ENCODE results near the gene IBA57. TPM values are rescaled to one million over a fixed set of nuclear protein-coding genes. Genes with fewer than 3 reads are reported as not detected.

Gene IBA57
- total RNA-seq, 1 donor from 2014 or later = 14.5 TPM

DNA sequence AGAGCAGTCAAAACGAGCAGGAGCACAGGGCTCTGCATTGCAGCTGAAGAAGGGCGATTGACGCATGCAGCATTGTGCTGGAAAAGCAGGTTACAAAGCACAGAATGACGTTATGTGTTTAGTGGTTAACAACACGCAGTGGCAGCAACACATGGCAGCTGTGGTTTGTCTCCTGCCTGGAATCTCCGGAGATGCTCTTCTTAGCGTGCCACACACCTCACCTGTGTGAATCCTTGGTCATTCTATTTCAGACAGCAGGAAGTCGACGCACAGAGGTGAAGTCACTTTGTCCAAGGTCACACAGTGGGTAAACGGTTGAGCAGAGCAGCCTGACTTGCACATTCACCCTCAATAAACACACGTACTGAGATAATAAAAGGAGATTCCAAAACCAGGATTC, 56.9 kb downstream of the IBA57 start:
- no peak for TF ChIP-seq CTCF (IDR thresholded peaks at IDR 0.05)
- Mint-ChIP-seq H3K27ac (no peak overlapping the region), H3K27me3 (no peaks in the 10 kb centered on the region), H3K9me3 (no peaks in the 10 kb centered on the region), H3K4me1 (no peaks in the 10 kb centered on the region), H3K4me3 (no peak overlapping the region), H3K36me3 (ENCODE audit: low read depth) (peaks cover 32% of the 10 kb centered on the region)
- ChIA-PET CTCF (interaction anchor here (0.6 kb wide), 1 partner anchor 129 kb away, joined by 3 read pairs; no protein-coding TSS in a partner anchor), POLR2A (no interaction called here)
- DNase-seq (no peak), ATAC-seq (ENCODE audit: low read depth) (no peak)
- intact Hi-C loops (cut with micrococcal nuclease) = no loop called here

GRCh38 chr1:228224198-228225164, 58.9 kb downstream of the IBA57 start:
- H3K27me3 Mint-ChIP-seq = no peaks in the 10 kb centered on the region
- H3K4me1 Mint-ChIP-seq = no peaks in the 10 kb centered on the region
- CTCF ChIA-PET = interaction anchor here (1.2 kb wide), 1 partner anchor 277 kb away, joined by 3 read pairs; no protein-coding TSS in a partner anchor
- no peak for TF ChIP-seq CTCF (IDR thresholded peaks at IDR 0.05)
- no peaks in the 10 kb centered on the region for H3K9me3 Mint-ChIP-seq
- DNase-seq (no peak), ATAC-seq (ENCODE audit: low read depth) (no peak)
- POLR2A ChIA-PET = no interaction called here
- H3K27ac Mint-ChIP-seq = no peak overlapping the region
- peaks cover 37% of the 10 kb centered on the region for H3K36me3 Mint-ChIP-seq (ENCODE audit: low read depth)
- H3K4me3 Mint-ChIP-seq = no peak overlapping the region
- intact Hi-C loops (cut with micrococcal nuclease) = no loop called here

DNA sequence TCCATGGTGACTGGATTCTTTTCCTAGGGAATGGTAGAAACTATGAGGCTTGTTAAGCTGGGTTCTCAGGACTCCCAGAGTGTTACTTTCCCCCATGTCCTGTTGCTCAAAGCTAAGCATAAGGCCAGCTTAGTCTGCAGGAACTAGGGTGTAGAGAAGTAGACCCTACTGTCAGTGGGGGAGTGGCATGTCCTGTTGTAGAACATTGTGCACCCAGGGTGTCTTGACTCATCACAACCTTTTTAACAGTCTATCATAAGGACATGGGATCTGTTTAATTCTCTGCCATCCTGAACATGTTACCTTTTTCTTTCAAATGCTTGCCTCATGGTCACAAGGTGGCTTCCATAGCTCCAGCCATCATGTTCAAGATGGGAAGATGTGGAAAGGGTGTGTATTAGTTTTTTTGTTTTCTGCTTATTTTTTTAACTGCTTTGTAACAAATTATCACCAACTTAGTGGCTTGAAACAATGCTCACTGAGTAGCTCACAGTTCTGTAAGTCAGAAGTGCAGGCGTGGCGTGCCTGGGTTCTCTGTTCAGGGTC, 59.6 kb downstream of the IBA57 start:
- Mint-ChIP-seq H3K36me3 (ENCODE audit: low read depth) (peaks cover 37% of the 10 kb centered on the region), H3K4me1 (no peaks in the 10 kb centered on the region), H3K27ac (no peak overlapping the region), H3K9me3 (no peaks in the 10 kb centered on the region), H3K27me3 (no peaks in the 10 kb centered on the region), H3K4me3 (no peak overlapping the region)
- ATAC-seq (ENCODE audit: low read depth) (no peak), DNase-seq (no peak)
- ChIA-PET CTCF (interaction anchor here (1.2 kb wide), 1 partner anchor 276 kb away, joined by 3 read pairs; no protein-coding TSS in a partner anchor), POLR2A (no interaction called here)
- TF ChIP-seq CTCF (IDR thresholded peaks at IDR 0.05) = no peak
- intact Hi-C loops (cut with micrococcal nuclease) = no loop called here

DNA sequence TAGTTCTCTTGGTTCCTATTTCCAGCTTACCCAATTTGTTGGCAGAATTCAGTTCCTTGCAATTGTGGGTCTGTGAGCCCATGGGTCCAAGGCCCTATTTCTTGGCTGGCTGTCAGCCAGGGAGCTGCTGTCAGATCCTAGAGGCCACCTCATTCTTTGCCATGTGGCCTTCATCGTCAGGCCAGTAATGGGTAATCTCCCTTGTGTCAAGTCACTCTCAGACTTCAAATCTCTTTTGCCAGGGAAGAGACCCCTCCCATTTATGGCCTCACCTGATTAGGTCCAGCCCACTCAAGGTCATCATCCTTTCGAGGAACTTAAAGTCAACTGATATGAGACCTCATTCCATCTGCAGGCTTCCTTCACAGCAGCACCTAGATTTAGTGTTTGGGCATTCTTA, 60.1 kb downstream of the IBA57 start:
- no peaks in the 10 kb centered on the region for H3K4me1 Mint-ChIP-seq
- ATAC-seq (ENCODE audit: low read depth) (no peak), DNase-seq (no peak)
- ChIA-PET CTCF (interaction anchor here (1.2 kb wide), 1 partner anchor 276 kb away, joined by 3 read pairs; no protein-coding TSS in a partner anchor), POLR2A (no interaction called here)
- no peak for TF ChIP-seq CTCF (IDR thresholded peaks at IDR 0.05)
- H3K9me3 Mint-ChIP-seq = no peaks in the 10 kb centered on the region
- H3K4me3 Mint-ChIP-seq = no peak overlapping the region
- no peak overlapping the region for H3K27ac Mint-ChIP-seq
- intact Hi-C loops (cut with micrococcal nuclease) = no loop called here
- H3K27me3 Mint-ChIP-seq = no peaks in the 10 kb centered on the region
- peaks cover 39% of the 10 kb centered on the region for H3K36me3 Mint-ChIP-seq (ENCODE audit: low read depth)

Data from activated B cell treated with CpG ODN at 0.5 μM for 24 hours (primary cell).